GM12872 (cell line): ENCODE results near the gene VAMP5.

Source experiments
- TF ChIP-seq, protein P1 (sequence below): IDR thresholded peaks from 3 replicates; pipeline ENCODE4 v1.5.1; 2011; ENCODE audit warnings: low read depth, mild to moderate bottlenecking, low read length, moderate library complexity; ENCODE audit not compliant: insufficient read depth

VAMP5 gene

DNA sequence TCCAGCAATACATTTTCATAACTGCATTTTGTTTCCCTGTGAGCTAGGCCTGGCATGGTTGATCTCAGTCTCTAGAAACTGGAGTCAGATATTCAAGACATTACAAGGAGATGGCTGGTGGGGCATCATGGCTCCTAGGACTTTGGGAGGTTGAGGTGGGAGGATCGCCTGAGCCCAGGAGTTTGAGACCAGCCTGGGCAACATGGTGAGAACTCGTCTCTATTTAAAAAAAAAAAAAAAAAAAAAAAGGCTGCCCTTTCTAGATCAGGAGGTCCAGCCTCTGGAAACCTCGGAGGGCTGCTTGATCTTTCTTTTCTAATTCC, 7.2 kb upstream of the VAMP5 start:
- TF ChIP-seq, protein P1, sequence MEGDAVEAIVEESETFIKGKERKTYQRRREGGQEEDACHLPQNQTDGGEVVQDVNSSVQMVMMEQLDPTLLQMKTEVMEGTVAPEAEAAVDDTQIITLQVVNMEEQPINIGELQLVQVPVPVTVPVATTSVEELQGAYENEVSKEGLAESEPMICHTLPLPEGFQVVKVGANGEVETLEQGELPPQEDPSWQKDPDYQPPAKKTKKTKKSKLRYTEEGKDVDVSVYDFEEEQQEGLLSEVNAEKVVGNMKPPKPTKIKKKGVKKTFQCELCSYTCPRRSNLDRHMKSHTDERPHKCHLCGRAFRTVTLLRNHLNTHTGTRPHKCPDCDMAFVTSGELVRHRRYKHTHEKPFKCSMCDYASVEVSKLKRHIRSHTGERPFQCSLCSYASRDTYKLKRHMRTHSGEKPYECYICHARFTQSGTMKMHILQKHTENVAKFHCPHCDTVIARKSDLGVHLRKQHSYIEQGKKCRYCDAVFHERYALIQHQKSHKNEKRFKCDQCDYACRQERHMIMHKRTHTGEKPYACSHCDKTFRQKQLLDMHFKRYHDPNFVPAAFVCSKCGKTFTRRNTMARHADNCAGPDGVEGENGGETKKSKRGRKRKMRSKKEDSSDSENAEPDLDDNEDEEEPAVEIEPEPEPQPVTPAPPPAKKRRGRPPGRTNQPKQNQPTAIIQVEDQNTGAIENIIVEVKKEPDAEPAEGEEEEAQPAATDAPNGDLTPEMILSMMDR: no peak

DNA sequence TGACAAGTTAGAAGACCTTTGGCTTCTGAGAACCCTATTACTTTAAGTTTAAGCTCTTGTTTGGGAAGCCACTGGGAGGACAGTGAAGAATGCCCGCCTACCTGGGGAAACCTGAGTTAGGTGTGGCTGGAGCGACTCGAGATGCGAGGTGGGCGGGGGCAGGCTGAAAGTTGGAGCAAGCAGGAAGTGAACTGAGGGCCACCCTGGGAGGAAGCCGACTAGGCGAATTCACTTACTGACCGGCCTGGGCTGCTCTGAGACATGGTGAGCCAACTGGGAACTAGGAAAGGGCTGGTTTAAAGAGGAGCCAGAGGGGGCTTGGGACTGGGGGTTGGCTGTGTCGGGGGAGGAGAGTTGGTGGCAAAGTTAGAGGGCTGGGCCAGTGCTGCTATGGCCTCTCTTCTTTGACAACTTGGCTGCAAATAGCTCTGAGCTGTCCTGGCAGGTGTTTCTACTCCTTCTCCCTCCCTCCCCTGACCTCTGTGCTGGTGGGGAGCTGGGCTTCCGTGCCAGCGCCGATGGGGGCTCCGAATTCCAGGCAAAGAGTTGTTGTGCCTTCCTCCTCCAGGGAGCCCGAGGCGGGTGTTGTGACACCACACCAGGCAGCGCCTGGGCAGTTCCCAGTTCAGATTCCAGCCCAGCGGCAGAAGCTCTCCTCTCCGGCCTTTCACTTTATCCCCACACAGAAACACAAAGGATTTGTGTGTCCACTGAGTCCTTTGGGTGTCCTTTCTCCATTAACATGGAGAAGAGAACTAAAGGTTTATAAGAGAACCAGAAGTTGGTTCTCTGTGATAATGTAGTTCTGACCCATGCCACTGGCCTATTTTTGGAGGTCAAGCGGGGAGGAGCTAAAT, 6.6 kb upstream of the VAMP5 start, which contains the start of gene VAMP8:
TSS of gene VAMP8 (plus strand) at position 201 of the 857 bp plus-strand sequence. CDS start at position 262, 61 bp downstream.
- TF ChIP-seq, protein P1: no peak

DNA sequence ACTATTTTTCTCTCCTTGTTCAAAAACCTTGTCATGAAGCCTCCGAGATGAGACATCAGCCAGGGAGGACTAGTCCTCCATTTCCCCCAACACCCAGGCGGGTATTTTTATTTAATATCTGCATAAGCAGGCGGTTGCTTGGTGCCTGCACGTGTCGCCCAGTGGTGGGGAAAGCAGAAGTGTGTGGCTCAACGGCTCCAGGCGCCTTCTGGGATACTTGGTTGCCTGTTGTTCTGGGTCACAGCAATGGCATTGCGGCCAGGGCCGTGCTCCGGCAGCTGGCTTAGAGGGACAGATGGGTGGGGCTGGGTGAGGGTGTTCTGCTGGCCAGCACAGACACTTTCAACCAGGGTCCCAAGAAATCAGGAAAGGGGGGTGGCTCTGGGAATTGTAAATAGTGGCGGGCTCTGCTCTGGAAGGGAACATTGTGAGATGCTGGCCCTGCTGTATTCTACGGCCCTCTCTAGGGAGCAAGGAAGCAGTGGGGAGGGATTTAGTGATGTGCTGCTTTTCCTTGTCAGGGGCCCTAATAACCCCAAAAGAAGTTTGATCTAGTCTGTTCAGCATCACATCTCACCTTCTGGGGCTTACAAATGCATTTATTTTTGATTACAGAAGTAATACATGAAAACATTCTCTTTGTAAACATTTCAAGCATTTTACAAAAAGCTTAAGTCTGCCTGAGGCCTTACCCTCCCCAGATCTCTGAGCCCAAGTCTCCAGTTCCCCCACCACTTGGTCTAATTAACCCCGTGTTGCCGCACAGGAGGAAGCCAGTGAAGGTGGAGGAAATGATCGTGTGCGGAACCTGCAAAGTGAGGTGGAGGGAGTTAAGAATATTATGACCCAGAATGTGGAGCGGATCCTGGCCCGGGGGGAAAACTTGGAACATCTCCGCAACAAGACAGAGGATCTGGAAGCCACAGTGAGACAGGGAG, 5.7 kb upstream of the VAMP5 start:
- TF ChIP-seq, protein P1: no peak

DNA sequence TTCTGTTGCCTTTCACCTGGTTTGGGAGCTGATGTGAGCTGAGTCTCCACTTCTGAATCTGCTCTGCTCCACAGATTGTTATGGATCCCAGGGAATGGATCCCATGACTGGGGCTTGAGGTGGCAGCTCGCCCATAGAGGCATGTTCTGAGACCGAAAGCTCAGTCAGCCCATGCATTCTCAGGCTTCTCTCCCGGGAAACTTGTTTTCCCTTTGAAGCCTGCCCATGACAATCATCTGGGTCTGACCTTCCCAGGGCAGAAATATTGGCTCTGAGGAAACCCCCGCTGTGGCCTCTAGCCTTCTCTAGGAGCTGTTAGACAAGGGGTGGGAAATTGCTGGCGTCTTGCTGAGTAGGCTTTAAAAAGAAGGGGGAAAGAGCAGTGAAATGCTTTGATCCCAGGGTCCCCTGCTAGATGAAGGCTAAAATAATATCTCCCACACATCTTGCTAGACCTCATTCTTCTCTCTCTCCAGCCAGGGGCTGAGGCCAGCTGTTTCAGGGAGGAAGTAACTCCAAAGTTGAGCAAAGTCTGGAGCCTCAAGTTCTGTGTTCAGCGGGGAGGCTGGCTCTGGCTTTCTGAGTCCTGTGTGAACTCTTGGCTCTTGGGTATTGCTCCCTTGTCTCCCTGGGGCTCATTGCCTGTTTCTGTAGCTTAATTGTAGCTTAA, 4.8 kb upstream of the VAMP5 start:
- TF ChIP-seq, protein P1: no peak

DNA sequence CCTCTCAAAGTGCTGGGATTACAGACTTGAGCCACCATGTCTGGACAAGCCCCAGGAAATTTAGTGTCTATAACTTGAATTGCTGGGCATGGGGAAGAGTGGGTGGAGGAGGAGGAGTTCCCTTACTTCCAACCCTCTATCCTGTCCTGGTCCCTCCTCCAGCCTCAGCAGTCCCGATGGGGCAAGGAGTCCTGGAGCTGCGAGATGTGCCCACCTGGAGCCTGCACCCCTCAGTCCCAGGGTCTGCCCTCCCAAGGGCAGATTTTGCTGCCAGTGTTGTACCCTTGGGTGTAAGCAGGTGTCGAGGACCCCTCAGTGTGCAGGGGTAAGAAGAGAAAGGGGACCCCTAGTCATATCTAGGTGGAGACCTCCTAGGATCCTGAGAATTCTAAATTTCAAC, 4.0 kb upstream of the VAMP5 start:
- TF ChIP-seq, protein P1: no peak

DNA sequence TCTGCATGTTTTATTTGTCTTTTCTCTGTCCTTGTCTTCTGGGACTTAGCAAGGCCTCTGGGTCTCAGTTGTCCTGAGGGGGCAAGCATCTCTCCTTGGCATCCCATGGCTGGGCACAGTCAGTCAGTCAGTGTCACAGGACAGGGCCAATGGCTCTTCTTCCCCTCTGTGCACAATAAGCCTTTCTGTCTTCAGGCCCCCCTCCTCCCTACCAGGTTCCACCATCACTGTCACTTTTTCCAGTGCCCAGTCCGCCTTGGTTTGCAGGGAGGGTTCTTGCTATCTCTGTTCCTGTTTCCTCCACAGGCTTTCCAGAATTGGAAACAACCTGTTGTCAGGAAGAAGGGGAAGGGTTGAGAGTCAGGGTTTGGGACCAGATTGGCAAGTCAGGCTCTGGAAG, 1.7 kb upstream of the VAMP5 start:
- TF ChIP-seq, protein P1: no peak

DNA sequence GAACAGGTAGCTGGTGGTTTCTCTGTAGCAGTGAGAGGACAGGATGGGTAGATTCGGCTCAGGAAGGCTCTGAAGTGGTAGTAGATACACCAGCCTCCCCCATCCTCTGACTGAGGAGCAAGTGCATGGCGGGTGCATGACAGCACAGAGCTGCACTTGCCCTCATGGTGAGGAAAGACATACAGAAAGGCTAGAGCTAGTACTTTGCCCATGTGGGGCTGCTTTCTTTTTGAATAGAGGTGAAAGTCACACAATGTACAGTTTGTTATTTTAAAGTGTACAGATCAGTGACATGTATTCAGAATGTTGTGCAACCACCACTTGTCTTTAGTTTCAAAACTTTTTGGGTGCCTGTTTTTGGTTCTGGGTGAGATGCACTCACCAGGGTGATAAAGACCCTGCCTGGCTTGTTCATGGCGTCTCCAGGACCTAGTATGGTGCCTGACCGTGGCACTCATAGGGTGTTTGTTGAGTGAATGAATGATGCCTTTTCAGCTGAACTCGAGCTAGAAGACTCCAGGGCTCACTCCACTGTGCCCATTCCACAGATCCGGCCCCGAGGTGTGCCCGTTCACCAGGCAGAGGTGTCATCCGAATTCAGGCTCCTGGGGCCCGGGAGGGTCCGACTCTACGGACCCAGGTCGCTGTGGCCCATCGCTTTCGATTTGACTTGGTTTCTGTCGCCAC, 421 bp upstream of the VAMP5 start:
- TF ChIP-seq, protein P1: no peak
